Fibroblast of skin of left biceps (primary cell): ENCODE measurements around the gene SLC66A1.
"Not testable (repeated sequence)": the region's sequence is repeated elsewhere in the genome, so short reads cannot be mapped to it uniquely, and the experiment has no call there.

Experiments used
- DNase-seq, 2 experiments: peaks; one replicate each; pipeline ENCODE4 v3.0.0-alpha.2; 2013; ENCODE audit warnings: low read depth in 2 of 2

The SLC66A1 gene

GRCh38 chr1:19311931-19312781 is at the start of gene SLC66A1, which contains the start of gene AKR7A2:
TSS of gene SLC66A1 (plus strand) at chr1:19312326. CDS start at chr1:19317678, 5,352 bp downstream.
TSS of gene AKR7A2 (minus strand) at chr1:19312144. CDS start at chr1:19312124, 20 bp downstream.
- peak; percentile 71 to 74 for DNase-seq

- DNase-seq = no peak
Measured at GRCh38 chr1:19262744-19263143, 49.4 kb upstream of the SLC66A1 start.

- no peak for DNase-seq
Measured at GRCh38 chr1:19268445-19268844, 43.7 kb upstream of the SLC66A1 start.

GRCh38 chr1:19269427-19270342 is 42.4 kb upstream of the SLC66A1 start:
- DNase-seq = not testable (repeated sequence)

- not testable (repeated sequence) for DNase-seq
Measured at GRCh38 chr1:19270343-19270730, 41.8 kb upstream of the SLC66A1 start.

- no peak for DNase-seq
Measured at GRCh38 chr1:19272064-19272463, 40.1 kb upstream of the SLC66A1 start.

GRCh38 chr1:19273106-19273843 is 38.9 kb upstream of the SLC66A1 start:
- no peak for DNase-seq

- DNase-seq = not testable (repeated sequence)
Measured at GRCh38 chr1:19273844-19274531, 38.1 kb upstream of the SLC66A1 start.

- DNase-seq = no peak
Measured at GRCh38 chr1:19274636-19275035, 37.5 kb upstream of the SLC66A1 start.

GRCh38 chr1:19283891-19284290 is 28.2 kb upstream of the SLC66A1 start:
- DNase-seq = no peak

GRCh38 chr1:19284881-19285280 is 27.2 kb upstream of the SLC66A1 start:
- DNase-seq = no peak

- not testable (repeated sequence) for DNase-seq
Measured at GRCh38 chr1:19285366-19285765, 26.8 kb upstream of the SLC66A1 start.

- not testable (repeated sequence) for DNase-seq
Measured at GRCh38 chr1:19285807-19286206, 26.3 kb upstream of the SLC66A1 start.

GRCh38 chr1:19287436-19288185 is 24.5 kb upstream of the SLC66A1 start:
- no peak for DNase-seq

GRCh38 chr1:19288324-19289241 is 23.5 kb upstream of the SLC66A1 start, which contains the start of gene AKR7A3:
TSS of gene AKR7A3 (minus strand) at chr1:19288770. CDS start at chr1:19288709, 61 bp downstream.
- DNase-seq = not testable (repeated sequence)

GRCh38 chr1:19289244-19289643 is 22.9 kb upstream of the SLC66A1 start:
- no peak for DNase-seq

GRCh38 chr1:19294638-19295037 is 17.5 kb upstream of the SLC66A1 start:
- no peak for DNase-seq

- DNase-seq = no peak
Measured at GRCh38 chr1:19300211-19300610, 11.9 kb upstream of the SLC66A1 start.

GRCh38 chr1:19304081-19304480 is 8.0 kb upstream of the SLC66A1 start:
- DNase-seq = not testable (repeated sequence)
